SK-N-SH (cell line): ENCODE results near the gene CPN2. TPM values are rescaled to one million over a fixed set of nuclear protein-coding genes. Genes with fewer than 3 reads are reported as not detected.

Experiments used
- CTCF ChIA-PET: fragments of 300-600, 350-600 bp; formaldehyde crosslinking; extraction: SDS; loops from one replicate; lab custom pipeline; 2021; lab: Yijun Ruan, JAX
- POLR2A ChIA-PET: fragments of 350-600 bp; sonication (Branson Sonifier 250); formaldehyde crosslinking; extraction: SDS; loops from one replicate; lab custom pipeline; 2020; ENCODE audit warnings: antibody characterized with exemption, inconsistent platforms; lab: Yijun Ruan, JAX
- DNase-seq: peaks from one replicate; pipeline ENCODE4 v3.0.0; 2012
- H2AFZ ChIP-seq: fragments of 200-600 bp; sonication (generic); 2 replicates; pipeline ENCODE4 v1.8.1; 2016; ENCODE audit warnings: antibody characterized with exemption, mild to moderate bottlenecking, low read depth
- H3F3A ChIP-seq: fragments of 200-600 bp; sonication (generic); replicated peaks from 2 replicates; pipeline ENCODE3; 2016; ENCODE audit warnings: antibody characterized with exemption, mild to moderate bottlenecking; ENCODE audit not compliant: insufficient read depth
- H3K27ac ChIP-seq, 2 experiments: fragments of 200-500 bp in 1 of 2; fragments of 200-600 bp in 1 of 2; sonication (Bioruptor generic) in 1 of 2; sonication (generic), shearing (Covaris generic) in 1 of 2; 2 replicates each; pipeline versions ENCODE4 v1.5.1 to v1.6.1; 2014 to 2016; ENCODE audit warnings: low read depth in 2 of 2, inconsistent platforms in 1 of 2, low read length in 1 of 2, mild to moderate bottlenecking in 1 of 2, mixed read lengths in 1 of 2
- H3K27me3 ChIP-seq: fragments of 200-600 bp; sonication (generic), shearing (Covaris generic); 2 replicates; pipeline ENCODE4 v1.6.1; 2016; ENCODE audit warnings: mixed run types; ENCODE audit not compliant: insufficient read depth
- H3K36me3 ChIP-seq, 2 experiments: fragments of 200-500 bp in 1 of 2; fragments of 200-600 bp in 1 of 2; sonication (Bioruptor generic) in 1 of 2; sonication (generic) in 1 of 2; replicated peaks in 1 of 2; 2 replicates each; pipeline versions ENCODE3 to v1.5.1; 2014 to 2016; ENCODE audit warnings: low read length in 1 of 2, mild to moderate bottlenecking in 1 of 2; ENCODE audit not compliant: insufficient read depth in 2 of 2, control insufficient read depth in 1 of 2
- H3K4me1 ChIP-seq, 2 experiments: fragments of 200-500 bp in 1 of 2; fragments of 200-600 bp in 1 of 2; sonication (Bioruptor generic) in 1 of 2; sonication (generic), shearing (Covaris generic) in 1 of 2; 2 replicates each; pipeline versions ENCODE4 v1.5.1 to v1.6.1; 2014 to 2016; ENCODE audit warnings: low read depth in 1 of 2, low read length in 1 of 2, mixed run types in 1 of 2; ENCODE audit not compliant: insufficient read depth in 2 of 2, control insufficient read depth in 1 of 2
- H3K4me2 ChIP-seq: fragments of 200-600 bp; sonication (generic), shearing (Covaris generic); 2 replicates; pipeline ENCODE4 v1.6.1; 2017; ENCODE audit warnings: mixed run types
- H3K4me3 ChIP-seq, 2 experiments: fragments of 200-500 bp in 1 of 2; fragments of 200-600 bp in 1 of 2; sonication (Bioruptor generic) in 1 of 2; sonication (generic), shearing (Covaris generic) in 1 of 2; 2 replicates each; pipeline versions ENCODE4 v1.5.1 to v1.8.1; 2014 to 2016; ENCODE audit warnings: low read depth in 2 of 2, inconsistent platforms in 1 of 2, low read length in 1 of 2, mild to moderate bottlenecking in 1 of 2, mixed read lengths in 1 of 2, moderate library complexity in 1 of 2
- H3K79me2 ChIP-seq: fragments of 200-600 bp; sonication (generic); 2 replicates; pipeline ENCODE4 v1.8.1; 2017; ENCODE audit warnings: mild to moderate bottlenecking; ENCODE audit not compliant: insufficient read depth
- H3K9ac ChIP-seq: fragments of 200-600 bp; sonication (generic); 2 replicates; pipeline ENCODE4 v1.6.1; 2017; ENCODE audit warnings: mixed run types
- H3K9me2 ChIP-seq: fragments of 200-600 bp; sonication (generic); 2 replicates; pipeline ENCODE4 v1.6.1; 2017; ENCODE audit warnings: mixed run types
- H3K9me3 ChIP-seq: fragments of 200-600 bp; sonication (generic); 2 replicates; pipeline ENCODE4 v1.6.1; 2017; ENCODE audit warnings: mixed run types, mild to moderate bottlenecking, moderate library complexity
- H4K20me1 ChIP-seq: fragments of 200-600 bp; sonication (generic); 2 replicates; pipeline ENCODE4 v1.6.1; 2017; ENCODE audit warnings: mild to moderate bottlenecking, mixed run types; ENCODE audit not compliant: insufficient read depth
- CTCF ChIP-seq: fragments of 200-600 bp; sonication (generic); IDR thresholded peaks from 2 replicates; pipeline ENCODE4 v1.6.1; 2017; ENCODE audit warnings: antibody characterized with exemption, mild to moderate bottlenecking, moderate library complexity
- ELF1 ChIP-seq: IDR thresholded peaks from 2 replicates; pipeline ENCODE4 v1.4.0; 2012
- EP300 ChIP-seq, 2 experiments: IDR thresholded peaks; 2 replicates each; pipeline versions ENCODE4 v1.4.0 to v1.6.1; 2012; ENCODE audit warnings: borderline replicate concordance in 1 of 2, low read depth in 1 of 2, low read length in 1 of 2
- EZH2phosphoT487 ChIP-seq: fragments of 200-600 bp; sonication (generic); IDR thresholded peaks from 2 replicates; pipeline ENCODE4 v1.6.1; 2017; ENCODE audit warnings: low read depth, mixed run types, mild to moderate bottlenecking, antibody characterized with exemption, moderate library complexity, borderline replicate concordance
- FOSL2 ChIP-seq: IDR thresholded peaks from 2 replicates; pipeline ENCODE4 v1.4.0; 2012; ENCODE audit warnings: low read depth, mild to moderate bottlenecking, moderate library complexity, borderline replicate concordance
- GABPA ChIP-seq: IDR thresholded peaks from 2 replicates; pipeline ENCODE4 v1.4.0; 2012; ENCODE audit warnings: low read depth, mild to moderate bottlenecking
- MEF2A ChIP-seq: IDR thresholded peaks from 2 replicates; pipeline ENCODE4 v1.4.0; 2012; ENCODE audit warnings: low read depth, borderline replicate concordance
- RAD21 ChIP-seq: IDR thresholded peaks from 2 replicates; pipeline ENCODE4 v1.6.1; 2012; ENCODE audit warnings: mild to moderate bottlenecking, low read length
- RCOR1 ChIP-seq: fragments of 150-350 bp; IDR thresholded peaks from 2 replicates; pipeline ENCODE4 v1.6.1; 2017; ENCODE audit warnings: antibody characterized with exemption, low read length
- RFX5 ChIP-seq: IDR thresholded peaks from 2 replicates; pipeline ENCODE4 v1.6.1; 2012; ENCODE audit warnings: mild to moderate bottlenecking, improper control_type of control experiment, low read length
- RXRA ChIP-seq: IDR thresholded peaks from 2 replicates; pipeline ENCODE4 v1.4.0; 2012; ENCODE audit warnings: low read depth, mild to moderate bottlenecking, borderline replicate concordance
- TAF1 ChIP-seq: IDR thresholded peaks from 2 replicates; pipeline ENCODE4 v1.6.1; 2012; ENCODE audit warnings: low read depth, mild to moderate bottlenecking, low read length, moderate library complexity, borderline replicate concordance
- TCF12 ChIP-seq: IDR thresholded peaks from 2 replicates; pipeline ENCODE4 v1.4.0; 2012
- TEAD4 ChIP-seq: IDR thresholded peaks from 2 replicates; pipeline ENCODE4 v1.4.0; 2012; ENCODE audit warnings: mild to moderate bottlenecking, borderline replicate concordance; ENCODE audit not compliant: insufficient read depth
- USF2 ChIP-seq: fragments of 150-350 bp; IDR thresholded peaks from 2 replicates; pipeline ENCODE4 v1.6.1; 2017; ENCODE audit warnings: antibody characterized with exemption, low read length, low read depth, borderline replicate concordance
- ZBTB33 ChIP-seq: IDR thresholded peaks from 2 replicates; pipeline ENCODE4 v1.4.0; 2012; ENCODE audit warnings: low read depth, borderline replicate concordance
- WGBS: methylation state at CpG from one replicate; pipeline ENCODE4 v1.1.6; 2017; ENCODE audit warnings: low lambda C conversion rate; 5-methylcytosine and 5-hydroxymethylcytosine counted together
- polyA plus RNA-seq, 3 experiments: library from polyadenylated mRNA; depleted of rRNA; stranded (reverse); fragments of >200 nt; gene quantifications; 2 replicates each; pipeline ENCODE4 v1.2.3, GENCODE V29; 2012

Gene CPN2
- polyA plus RNA-seq, 1 of the 3 experiments (the other 2 are of a cell fraction) = not detected

- TF ChIP-seq RCOR1 (no peak), TCF12 (no peak), TAF1 (no peak), RAD21 (no peak), USF2 (no peak), TEAD4 (no peak), CTCF (no peak)
These were observed 31.2 kb upstream of the CPN2 start (continued) for GRCh38 chr3:194382196-194382891.

GRCh38 chr3:194381460-194381875 is 30.3 kb upstream of the CPN2 start:
- WGBS = 22% methylated on average over 6 of the region's 17 CpGs
- Histone ChIP-seq H3K79me2 (no peaks in the 10 kb centered on the region), H3K36me3 (no peaks in the 10 kb centered on the region), H3K9me3 (no peaks in the 10 kb centered on the region), H2AFZ (peak overlapping the region; percentile 86), H3K9me2 (no peaks in the 10 kb centered on the region), H3K9ac (no peak overlapping the region), H4K20me1 (no peaks in the 10 kb centered on the region), H3K4me3 (peak overlapping the region; percentile 38 to 50), H3K27me3 (no peaks in the 10 kb centered on the region; the same call in 1 of the 2 replicates), H3K27ac (no peak overlapping the region), H3K4me2 (peak overlapping the region; percentile 69), H3F3A (no peaks in the 10 kb centered on the region), H3K4me1 (peaks cover 0 to 4% of the 10 kb centered on the region in 2 experiments; a peak in 1 of 4 replicates)
- CTCF ChIA-PET = interaction anchor here (1.0 to 1.7 kb wide), 3 partner anchors 22 to 48 kb away, joined by 3 to 8 read pairs (median 5); no protein-coding TSS in a partner anchor
- POLR2A ChIA-PET = no interaction called here
- TF ChIP-seq FOSL2 (no peak), RFX5 (0 out of 2 replicates have a peak, but pooled peaks have one; percentile 33)
- peak; percentile 87 for DNase-seq

- Histone ChIP-seq H3K27ac (no peak overlapping the region), H4K20me1 (no peaks in the 10 kb centered on the region), H3K27me3 (no peaks in the 10 kb centered on the region; the same call in 1 of the 2 replicates), H3K9ac (no peak overlapping the region), H3K4me1 (peaks cover 0 to 7% of the 10 kb centered on the region in 2 experiments; a peak in 1 of 4 replicates), H3K4me2 (no peak overlapping the region), H3K4me3 (no peak overlapping the region), H3K79me2 (no peaks in the 10 kb centered on the region), H3K9me3 (no peaks in the 10 kb centered on the region), H3K36me3 (no peaks in the 10 kb centered on the region), H2AFZ (no peak overlapping the region), H3F3A (no peaks in the 10 kb centered on the region), H3K9me2 (no peaks in the 10 kb centered on the region)
- DNase-seq = no peak
- TF ChIP-seq EZH2phosphoT487 = no peak
- TF ChIP-seq EP300 (IDR thresholded peaks at IDR 0.05; ENCODE audit: borderline replicate concordance in 1 of 2, low read depth in 1 of 2, low read length in 1 of 2) = no peak
- no peak for TF ChIP-seq ELF1
- TF ChIP-seq ZBTB33 = no peak
- TF ChIP-seq MEF2A = no peak
- no peak for TF ChIP-seq RXRA
- TF ChIP-seq GABPA = no peak
- POLR2A ChIA-PET = no interaction called here
- WGBS = 84% methylated on average over 7 of the region's 7 CpGs
- CTCF ChIA-PET = interaction anchor here (1.3 kb wide), 1 partner anchor 23 kb away, joined by 5 read pairs; no protein-coding TSS in a partner anchor
These were observed 29.2 kb upstream of the CPN2 start for GRCh38 chr3:194380326-194380725.
